Measurements from ENCODE around the gene SLC16A7. TPM values are rescaled to one million over a fixed set of nuclear protein-coding genes. Genes with fewer than 3 reads are reported as not detected.

SLC16A7 gene
- total RNA-seq, 1 donor from 2014 or later: 1.8 TPM

GRCh38 chr12:59587710-59588109, 8.1 kb upstream of the SLC16A7 start:
- H3K9me3 Mint-ChIP-seq: no peaks in the 10 kb centered on the region
- no peaks in the 10 kb centered on the region for H3K36me3 Mint-ChIP-seq
- Histone ChIP-seq H3K4me3 (no peak overlapping the region), H2AFZ (replicated peaks) (no peak overlapping the region), H3K27me3 (no peaks in the 10 kb centered on the region), H3K36me3 (no peaks in the 10 kb centered on the region), H3K4me1 (no peaks in the 10 kb centered on the region), H3K9ac (no peak overlapping the region), H3K9me3 (ENCODE audit: low read depth) (no peaks in the 10 kb centered on the region), H3F3A (ENCODE audit: low read depth) (no peaks in the 10 kb centered on the region), H3K27ac (no peak overlapping the region), H4K20me1 (ENCODE audit: low read depth) (no peaks in the 10 kb centered on the region), H3K4me2 (no peak overlapping the region), H3K79me2 (ENCODE audit: low read depth) (no peaks in the 10 kb centered on the region)
- no peak overlapping the region for H3K27ac Mint-ChIP-seq
- DNase-seq (ENCODE audit: low spot score): no peak
- H3K4me3 Mint-ChIP-seq: no peak overlapping the region
- no peaks in the 10 kb centered on the region for H3K27me3 Mint-ChIP-seq (ENCODE audit: insufficient read depth, low read depth)
- H3K4me1 Mint-ChIP-seq: no peaks in the 10 kb centered on the region
- TF ChIP-seq EZH2phosphoT487 (IDR thresholded peaks at IDR 0.05): no peak
- no peak for TF ChIP-seq EZH2 (IDR thresholded peaks at IDR 0.05)
- TF ChIP-seq CTCF (IDR thresholded peaks at IDR 0.05): no peak

- no peaks in the 10 kb centered on the region for H3K79me2 ChIP-seq (ENCODE audit: low read depth)
- no peak overlapping the region for H3K4me2 ChIP-seq
- peaks cover 10% of the 10 kb centered on the region for H3K27me3 Mint-ChIP-seq (ENCODE audit: insufficient read depth, low read depth)
- H3K9ac ChIP-seq: no peak overlapping the region
- no peak for TF ChIP-seq EZH2 (IDR thresholded peaks at IDR 0.05)
- no peak for TF ChIP-seq EZH2phosphoT487 (IDR thresholded peaks at IDR 0.05)
- TF ChIP-seq CTCF (IDR thresholded peaks at IDR 0.05): no peak
- peaks cover 6% of the 10 kb centered on the region for H3F3A ChIP-seq (ENCODE audit: low read depth)
- no peaks in the 10 kb centered on the region for H3K9me3 Mint-ChIP-seq
- H3K9me3 ChIP-seq (ENCODE audit: low read depth): no peaks in the 10 kb centered on the region
- H3K27ac ChIP-seq: no peak overlapping the region
- no peaks in the 10 kb centered on the region for H3K36me3 ChIP-seq
- no peaks in the 10 kb centered on the region for H4K20me1 ChIP-seq (ENCODE audit: low read depth)
- no peak overlapping the region for H3K27ac Mint-ChIP-seq
- no peak for DNase-seq (ENCODE audit: low spot score)
- H2AFZ ChIP-seq (replicated peaks): no peak overlapping the region
- peaks cover 4% of the 10 kb centered on the region for H3K4me1 ChIP-seq
- no peaks in the 10 kb centered on the region for H3K36me3 Mint-ChIP-seq
- peaks cover 35% of the 10 kb centered on the region for H3K27me3 ChIP-seq
- no peak overlapping the region for H3K4me3 ChIP-seq
- H3K4me3 Mint-ChIP-seq: no peak overlapping the region
- H3K4me1 Mint-ChIP-seq: peaks cover 15% of the 10 kb centered on the region
These were observed 2.1 kb upstream of the SLC16A7 start for GRCh38 chr12:59593761-59594160.

GRCh38 chr12:59594943-59595500, 807 bp upstream of the SLC16A7 start:
- no peaks in the 10 kb centered on the region for H3K36me3 ChIP-seq
- no peaks in the 10 kb centered on the region for H3K79me2 ChIP-seq (ENCODE audit: low read depth)
- Mint-ChIP-seq H3K27me3 (ENCODE audit: insufficient read depth, low read depth) (peaks cover 10% of the 10 kb centered on the region), H3K4me3 (peak overlapping the region; percentile 86), H3K27ac (no peak overlapping the region), H3K36me3 (no peaks in the 10 kb centered on the region), H3K9me3 (no peaks in the 10 kb centered on the region), H3K4me1 (peaks cover 15% of the 10 kb centered on the region)
- no peaks in the 10 kb centered on the region for H3K9me3 ChIP-seq (ENCODE audit: low read depth)
- H3K27me3 ChIP-seq: peaks cover 41% of the 10 kb centered on the region
- peak overlapping the region; percentile 57 for H3K4me3 ChIP-seq
- no peak overlapping the region for H3K9ac ChIP-seq
- H3K4me2 ChIP-seq: peak overlapping the region; percentile 90
- TF ChIP-seq EZH2phosphoT487 (IDR thresholded peaks at IDR 0.05): no peak
- no peak for TF ChIP-seq CTCF (IDR thresholded peaks at IDR 0.05)
- no peak for TF ChIP-seq EZH2 (IDR thresholded peaks at IDR 0.05)
- peaks cover 6% of the 10 kb centered on the region for H3F3A ChIP-seq (ENCODE audit: low read depth)
- H3K27ac ChIP-seq: no peak overlapping the region
- no peak for DNase-seq (ENCODE audit: low spot score)
- H4K20me1 ChIP-seq (ENCODE audit: low read depth): no peaks in the 10 kb centered on the region
- H3K4me1 ChIP-seq: peaks cover 4% of the 10 kb centered on the region
- peak overlapping the region; percentile 98 for H2AFZ ChIP-seq (replicated peaks)
